HepG2 (cell line): ENCODE measurements around the gene TECTB. TPM values are rescaled to one million over a fixed set of nuclear protein-coding genes. Genes with fewer than 3 reads are reported as not detected.

Source experiments
- ARID3A ChIP-seq: IDR thresholded peaks from 2 replicates; pipeline ENCODE4 v1.6.1; 2012; ENCODE audit warnings: low read depth, low read length, improper control_type of control experiment
- ARID5B ChIP-seq: IDR thresholded peaks from 2 replicates; pipeline ENCODE4 v1.4.0; 2020; ENCODE audit warnings: mild to moderate bottlenecking, missing genetic modification reagents
- FLYWCH1 ChIP-seq: sonication (generic); formaldehyde crosslinking; IDR thresholded peaks from 2 replicates; pipeline ENCODE4 v1.8.1; 2023; ENCODE audit warnings: mild to moderate bottlenecking, missing genetic modification reagents
- FOXA1 ChIP-seq, 2 experiments: fragments of 450-650 bp in 1 of 2; sonication (generic) in 1 of 2; formaldehyde crosslinking in 1 of 2; IDR thresholded peaks; 2 replicates each; pipeline versions ENCODE4 v1.4.0 to v1.6.1; 2016 to 2020; ENCODE audit warnings: missing genetic modification reagents in 1 of 2
- GFI1 ChIP-seq: sonication (generic); formaldehyde crosslinking; IDR thresholded peaks from 2 replicates; pipeline ENCODE4 v1.5.0; 2020; ENCODE audit warnings: missing genetic modification reagents, mild to moderate bottlenecking, borderline replicate concordance
- HNF1B ChIP-seq: sonication (generic); formaldehyde crosslinking; IDR thresholded peaks from 2 replicates; pipeline ENCODE4 v1.5.1; 2020; ENCODE audit warnings: mild to moderate bottlenecking, moderate library complexity, missing genetic modification reagents
- HNF4G ChIP-seq, 2 experiments: sonication (generic) in 1 of 2; formaldehyde crosslinking in 1 of 2; IDR thresholded peaks; 2 replicates each; pipeline versions ENCODE4 v1.4.0 to v1.6.1; 2011 to 2020; ENCODE audit warnings: borderline replicate concordance in 2 of 2, low read depth in 2 of 2, mild to moderate bottlenecking in 2 of 2, low read length in 1 of 2, missing genetic modification reagents in 1 of 2, moderate library complexity in 1 of 2
- ISL2 ChIP-seq: sonication (generic); formaldehyde crosslinking; IDR thresholded peaks from 2 replicates; pipeline ENCODE4 v1.5.0; 2020; ENCODE audit warnings: missing genetic modification reagents
- MBD4 ChIP-seq: IDR thresholded peaks from 2 replicates; pipeline ENCODE4 v1.6.1; 2012; ENCODE audit warnings: low read length, inconsistent platforms, borderline replicate concordance
- NR2F6 ChIP-seq, 2 experiments: IDR thresholded peaks; 2 replicates each; pipeline ENCODE4 v1.6.1; 2016; ENCODE audit warnings: antibody characterized with exemption in 1 of 2, mild to moderate bottlenecking in 1 of 2
- PRDM10 ChIP-seq: sonication (generic); formaldehyde crosslinking; IDR thresholded peaks from 2 replicates; pipeline ENCODE4 v1.4.0; 2020; ENCODE audit warnings: low read depth, missing genetic modification reagents
- RXRB ChIP-seq: IDR thresholded peaks from 2 replicates; pipeline ENCODE4 v1.6.1; 2016; ENCODE audit warnings: borderline replicate concordance, missing genetic modification reagents, missing compliant biosample characterization
- SIN3A ChIP-seq: IDR thresholded peaks from 2 replicates; pipeline ENCODE4 v1.6.1; 2011; ENCODE audit warnings: low read depth, mild to moderate bottlenecking, control low read depth, low read length, borderline replicate concordance
- THRA ChIP-seq: sonication (generic); formaldehyde crosslinking; IDR thresholded peaks from 2 replicates; pipeline ENCODE4 v1.4.0; 2020; ENCODE audit warnings: missing genetic modification reagents, borderline replicate concordance
- ZSCAN9 ChIP-seq: IDR thresholded peaks from 2 replicates; pipeline ENCODE4 v1.6.1; 2016; ENCODE audit warnings: borderline replicate concordance
- polyA plus RNA-seq, 8 experiments: library from polyadenylated mRNA; depleted of rRNA in 3 of 8; stranded (reverse) in 7 of 8; unstranded in 1 of 8; fragments of >200 nt; fragmentation: Illumina TruSeq in 4 of 8; extraction: Trizol in 4 of 8; gene quantifications; 2 replicates each; pipeline versions ENCODE4 v1.2.1 to v1.2.3, GENCODE V29; 2011 to 2016; ENCODE audit warnings: low read depth in 4 of 8, missing spikeins in 1 of 8, mixed read lengths in 1 of 8; ENCODE audit not compliant: insufficient read depth in 1 of 8
- total RNA-seq, 5 experiments: library from RNA; depleted of rRNA; stranded (reverse); fragments of >200 nt; fragmentation: Illumina TruSeq; extraction: Trizol; gene quantifications; 2 replicates each; pipeline ENCODE4 v1.2.3, GENCODE V29; 2016; ENCODE audit warnings: low read depth in 1 of 5

The TECTB gene
- total and polyA plus RNA-seq, 2 of the 13 experiments (the other 11 are each of a cell fraction or from before 2014, with no cell fraction given): 0.78 to 1.8 TPM

- TF ChIP-seq PRDM10 (no peak), RXRB (CRISPR knock-in tag) (peak; percentile 47; the same call in 1 of the 2 replicates), SIN3A (no peak), FOXA1 (IDR thresholded peaks at IDR 0.05) (no peak), FOXA1 (CRISPR knock-in tag; IDR thresholded peaks at IDR 0.05) (peak; percentile 32; the same call in 1 of the 2 replicates), THRA (CRISPR knock-in tag) (peak; percentile 18; the same call in 1 of the 2 replicates), HNF4G (IDR thresholded peaks at IDR 0.05; ENCODE audit: borderline replicate concordance, low read depth, low read length) (peak; percentile 43; the same call in 1 of the 2 replicates), HNF4G (CRISPR knock-in tag; IDR thresholded peaks at IDR 0.05; ENCODE audit: borderline replicate concordance, low read depth) (0 out of 2 replicates have a peak, but pooled peaks have one; percentile 30), GFI1 (CRISPR knock-in tag) (peak; percentile 48; the same call in 1 of the 2 replicates), ISL2 (CRISPR knock-in tag) (peak; percentile 89), ARID3A (peak; percentile 48), ZSCAN9 (CRISPR knock-in tag) (0 out of 2 replicates have a peak, but pooled peaks have one; percentile 24), FLYWCH1 (CRISPR knock-in tag) (no peak), MBD4 (no peak), ARID5B (CRISPR knock-in tag) (peak; percentile 81; the same call in 1 of the 2 replicates), HNF1B (CRISPR knock-in tag) (0 out of 2 replicates have a peak, but pooled peaks have one; percentile 42), NR2F6 (IDR thresholded peaks at IDR 0.05) (peak; percentile 81), NR2F6 (CRISPR knock-in tag; IDR thresholded peaks at IDR 0.05) (peak; percentile 80)
These were observed 19.1 kb downstream of the TECTB start (continued) for GRCh38 chr10:112302335-112302734.
